Vagina (tissue), 2 donors: ENCODE results near the gene EDC3.

ENCODE experiments used
- POLR2A ChIP-seq, 2 donors: fragments of 450-650 bp; IDR thresholded peaks; one replicate each; pipeline ENCODE4 v1.6.1; 2017; ENCODE audit warnings: antibody characterized with exemption in 2 of 2, mild to moderate bottlenecking in 2 of 2, moderate library complexity in 2 of 2
- POLR2AphosphoS5 ChIP-seq, 2 donors: sonication (generic); formaldehyde crosslinking; IDR thresholded peaks; one replicate each; pipeline ENCODE4 v1.9.0; 2017; ENCODE audit warnings: antibody characterized with exemption in 2 of 2, mild to moderate bottlenecking in 2 of 2, low read depth in 1 of 2; ENCODE audit not compliant: insufficient read depth in 1 of 2
- TF ChIP-seq, protein P1 (sequence below), 3 experiments: fragments of 450-650 bp in 2 of 3; fragments of 200-600 bp in 1 of 3; sonication (generic) in 1 of 3; IDR thresholded peaks; one replicate each; pipeline ENCODE4 v1.5.1; 2017 to 2019; ENCODE audit warnings: antibody characterized with exemption in 3 of 3, mild to moderate bottlenecking in 2 of 3, moderate library complexity in 2 of 3

DNA sequence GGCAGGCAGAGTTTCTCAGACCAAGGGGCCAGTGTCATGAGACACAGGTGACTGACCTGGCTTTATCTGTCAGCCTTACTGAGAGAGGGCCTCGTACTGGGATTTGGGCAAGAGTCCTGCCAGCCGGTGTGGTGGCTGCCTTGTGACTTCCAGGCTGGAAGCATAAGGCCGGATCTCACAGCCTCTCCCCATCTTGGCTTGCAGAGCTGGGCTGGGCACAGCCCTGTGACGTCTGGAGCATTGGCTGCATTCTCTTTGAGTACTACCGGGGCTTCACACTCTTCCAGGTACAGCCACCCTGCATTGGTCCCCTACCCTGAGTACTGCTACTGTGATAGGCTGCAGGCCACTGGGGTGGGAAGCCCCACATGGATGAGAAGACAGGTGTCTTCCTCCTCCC, 68.1 kb downstream of the EDC3 start:
- TF ChIP-seq, protein P1, sequence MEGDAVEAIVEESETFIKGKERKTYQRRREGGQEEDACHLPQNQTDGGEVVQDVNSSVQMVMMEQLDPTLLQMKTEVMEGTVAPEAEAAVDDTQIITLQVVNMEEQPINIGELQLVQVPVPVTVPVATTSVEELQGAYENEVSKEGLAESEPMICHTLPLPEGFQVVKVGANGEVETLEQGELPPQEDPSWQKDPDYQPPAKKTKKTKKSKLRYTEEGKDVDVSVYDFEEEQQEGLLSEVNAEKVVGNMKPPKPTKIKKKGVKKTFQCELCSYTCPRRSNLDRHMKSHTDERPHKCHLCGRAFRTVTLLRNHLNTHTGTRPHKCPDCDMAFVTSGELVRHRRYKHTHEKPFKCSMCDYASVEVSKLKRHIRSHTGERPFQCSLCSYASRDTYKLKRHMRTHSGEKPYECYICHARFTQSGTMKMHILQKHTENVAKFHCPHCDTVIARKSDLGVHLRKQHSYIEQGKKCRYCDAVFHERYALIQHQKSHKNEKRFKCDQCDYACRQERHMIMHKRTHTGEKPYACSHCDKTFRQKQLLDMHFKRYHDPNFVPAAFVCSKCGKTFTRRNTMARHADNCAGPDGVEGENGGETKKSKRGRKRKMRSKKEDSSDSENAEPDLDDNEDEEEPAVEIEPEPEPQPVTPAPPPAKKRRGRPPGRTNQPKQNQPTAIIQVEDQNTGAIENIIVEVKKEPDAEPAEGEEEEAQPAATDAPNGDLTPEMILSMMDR (IDR thresholded peaks at IDR 0.05), result no peak
- TF ChIP-seq POLR2A (IDR thresholded peaks at IDR 0.05) (no peak), POLR2AphosphoS5 (IDR thresholded peaks at IDR 0.05; ENCODE audit: insufficient read depth in 1 of 2, low read depth in 1 of 2) (no peak)
